Fibroblast of lung (primary cell): Measurements from ENCODE around the gene RETREG2.
"Not testable (repeated sequence)": the region's sequence is repeated elsewhere in the genome, so short reads cannot be mapped to it uniquely, and the experiment has no call there.

ENCODE experiments used
- CTCF ChIP-seq, 2 donors: IDR thresholded peaks in 1 of 2; conservative IDR thresholded peaks in 1 of 2; 1 replicate in 1 of 2; 2 replicates in 1 of 2; pipeline ENCODE4 v1.5.1; 2011 to 2012; ENCODE audit warnings: low read length in 2 of 2, control low read depth in 1 of 2, inconsistent platforms in 1 of 2, low read depth in 1 of 2, mild to moderate bottlenecking in 1 of 2
- EZH2 ChIP-seq: IDR thresholded peaks from 2 replicates; pipeline ENCODE4 v1.5.1; 2012; ENCODE audit warnings: low read length, control low read depth, mild to moderate bottlenecking; ENCODE audit errors: missing control alignments

GRCh38 chr2:219201331-219201730 is 23.3 kb downstream of the RETREG2 start:
- TF ChIP-seq CTCF (conservative IDR thresholded peaks at IDR 0.05 in 1 of 2, IDR thresholded peaks at IDR 0.05 in 1 of 2; ENCODE audit: low read depth in 1 of 2, low read length in 2 of 2); EZH2: not testable (repeated sequence)
